AG20443 (cell line): Measurements from ENCODE around the gene SNX15.

Experiments
- DNase-seq: peaks from one replicate; pipeline ENCODE4 v3.0.0; 2012; ENCODE audit warnings: low spot score, mixed read lengths

The SNX15 gene

DNA sequence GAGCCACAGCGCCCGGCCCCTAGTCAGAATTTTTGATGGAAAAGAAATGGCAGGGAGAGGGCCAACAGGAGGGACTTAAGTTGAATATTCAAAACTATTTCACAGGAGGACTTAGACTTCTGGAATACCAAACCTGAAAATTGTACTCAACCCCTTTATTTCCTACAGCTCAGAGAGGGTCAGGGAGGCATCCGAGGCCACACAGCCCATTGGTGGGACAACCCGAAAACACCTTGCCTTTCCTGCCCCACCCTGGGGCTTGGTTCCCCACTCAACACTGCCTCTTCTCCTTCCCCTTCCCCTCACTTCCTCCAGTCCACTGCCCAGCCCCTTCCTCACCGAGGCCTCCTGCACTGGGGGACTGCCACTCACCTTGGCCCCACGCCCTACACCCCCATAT, 29.8 kb downstream of the SNX15 start:
- DNase-seq, result no peak

GRCh38 chr11:65057526-65057925, 30.3 kb downstream of the SNX15 start:
- DNase-seq, result no peak

DNA sequence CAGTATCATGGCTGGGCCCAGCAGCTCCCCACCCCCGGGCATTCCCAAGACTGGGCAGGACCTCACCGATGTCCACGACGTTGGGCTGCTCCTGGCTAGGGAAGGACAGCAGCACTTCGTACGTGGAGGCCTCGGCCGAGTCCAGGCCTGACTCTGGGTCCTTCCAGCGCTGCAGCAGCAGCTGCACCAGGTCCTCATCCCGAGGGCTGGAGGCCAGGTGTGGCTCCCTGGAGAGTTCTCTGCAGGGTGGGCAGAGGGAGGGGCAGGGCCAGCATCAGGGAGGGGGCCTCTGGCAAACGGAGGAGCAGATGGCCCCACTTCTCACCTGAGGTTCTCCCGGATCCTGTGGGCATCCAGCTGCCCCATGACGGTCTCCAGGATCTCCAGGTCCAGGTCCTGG, 30.8 kb downstream of the SNX15 start:
- no peak for DNase-seq

DNA sequence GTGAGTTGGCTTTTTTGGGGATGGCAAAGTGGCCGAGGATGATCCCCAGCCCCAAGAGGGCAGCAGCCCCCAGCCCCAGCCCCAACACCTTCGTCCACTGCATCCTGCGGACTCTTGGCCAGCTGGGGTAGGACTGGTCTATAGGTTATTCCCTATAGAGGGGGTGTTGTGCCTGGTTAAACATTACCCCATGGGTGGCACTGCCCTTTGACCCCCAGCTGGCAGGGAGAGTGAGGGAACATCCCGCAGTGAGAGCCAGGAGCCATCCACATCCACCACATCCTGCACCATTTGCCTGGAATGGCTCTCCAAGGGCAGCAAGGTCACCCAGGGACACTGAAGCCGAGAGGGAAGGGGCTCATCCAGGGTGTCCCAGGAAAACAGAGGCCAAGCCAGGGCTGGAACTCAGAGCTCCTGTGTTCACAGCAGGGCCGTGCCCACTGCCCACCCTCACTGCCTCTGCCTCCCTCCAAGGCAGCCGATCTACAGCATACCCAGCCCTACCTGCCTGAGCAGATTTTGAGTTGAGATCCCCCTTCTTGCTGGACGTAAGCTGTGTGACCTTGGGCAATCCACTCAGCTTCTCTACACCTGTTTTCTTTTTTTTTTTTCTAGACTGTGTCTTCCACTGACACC, 31.3 kb downstream of the SNX15 start, which contains the start of gene NAALADL1:
TSS of gene NAALADL1 (minus strand) at position 135 of the 636 bp plus-strand sequence. CDS start at position 103, 32 bp downstream.
- DNase-seq, result no peak

GRCh38 chr11:65059523-65059922, 32.3 kb downstream of the SNX15 start:
- DNase-seq, result no peak

GRCh38 chr11:65059959-65060824, 33.0 kb downstream of the SNX15 start:
- no peak for DNase-seq

DNA sequence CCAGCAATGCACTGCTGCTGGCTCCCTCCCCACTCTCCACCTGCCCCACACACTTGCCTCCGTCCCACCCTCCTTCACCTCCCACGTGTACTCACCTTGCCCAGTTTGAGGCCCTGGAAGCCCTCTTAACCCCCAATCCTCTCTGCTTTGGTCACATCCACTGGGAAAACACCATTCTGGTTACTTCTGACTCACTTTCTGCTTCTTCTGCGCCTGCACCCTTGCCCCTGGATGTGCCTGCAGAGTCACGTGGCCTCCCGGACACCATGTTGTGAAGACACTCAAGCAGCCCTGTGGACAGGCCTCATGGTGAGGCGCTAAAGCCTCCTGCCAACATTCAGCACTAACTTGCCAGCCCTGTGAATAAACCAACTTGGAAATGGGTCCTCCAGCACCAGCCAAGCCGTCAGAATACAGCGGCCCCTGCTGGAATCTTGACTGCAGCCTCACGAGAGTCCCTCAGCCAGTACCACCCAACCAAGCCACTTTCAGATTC, 33.7 kb downstream of the SNX15 start:
- peak; percentile 40 for DNase-seq

GRCh38 chr11:65063532-65063931, 36.3 kb downstream of the SNX15 start:
- DNase-seq, result no peak

GRCh38 chr11:65064847-65065240, 37.6 kb downstream of the SNX15 start:
- DNase-seq, result no peak

- no peak for DNase-seq
These were observed 38.6 kb downstream of the SNX15 start for GRCh38 chr11:65065851-65066250.

- no peak for DNase-seq
These were observed 39.1 kb downstream of the SNX15 start for GRCh38 chr11:65066315-65066714.

DNA sequence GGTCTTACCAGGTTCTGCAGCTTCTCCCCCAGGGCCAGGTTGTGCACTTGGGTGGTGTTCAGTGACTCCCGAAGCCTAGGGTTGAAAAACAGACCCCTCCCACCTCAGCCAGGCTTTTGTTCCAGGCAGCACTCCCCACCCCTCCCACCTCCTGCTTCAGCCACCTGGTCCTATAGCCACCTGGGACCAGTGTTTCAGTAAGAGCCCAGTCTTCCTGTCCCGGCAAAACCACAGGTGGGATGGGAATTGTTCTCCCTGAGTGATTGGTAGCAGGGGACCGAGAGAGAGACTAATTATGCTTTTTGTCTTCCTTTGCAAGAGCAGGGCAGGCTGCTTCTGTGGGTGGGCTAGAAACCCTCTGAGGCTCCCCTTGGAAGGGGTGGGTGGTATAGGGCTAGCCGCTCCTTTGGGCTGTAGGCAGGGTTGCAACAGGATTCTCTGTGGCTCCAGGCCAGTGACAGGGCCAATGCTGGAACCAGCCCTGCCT, 39.6 kb downstream of the SNX15 start:
- no peak for DNase-seq

DNA sequence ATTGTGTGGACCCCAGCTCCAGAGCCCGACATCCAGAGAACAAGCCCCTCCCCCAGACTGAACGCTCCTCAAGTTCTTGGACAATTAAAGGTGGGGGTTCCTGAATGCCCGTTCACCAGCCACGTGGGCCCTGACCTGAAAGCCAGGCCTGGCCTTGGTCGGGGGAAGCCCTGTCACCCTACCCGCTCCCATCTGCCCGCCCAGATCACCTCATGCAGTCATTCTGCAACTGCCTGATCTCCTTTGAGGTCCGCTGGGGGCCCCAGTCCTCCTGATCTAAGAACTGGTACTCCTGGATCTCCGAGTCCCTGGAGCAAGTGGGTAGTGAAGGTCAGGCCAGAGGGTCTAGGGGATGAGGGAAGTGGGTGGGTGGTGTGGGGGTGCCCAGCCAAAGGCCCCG, 40.2 kb downstream of the SNX15 start:
- no peak for DNase-seq

DNA sequence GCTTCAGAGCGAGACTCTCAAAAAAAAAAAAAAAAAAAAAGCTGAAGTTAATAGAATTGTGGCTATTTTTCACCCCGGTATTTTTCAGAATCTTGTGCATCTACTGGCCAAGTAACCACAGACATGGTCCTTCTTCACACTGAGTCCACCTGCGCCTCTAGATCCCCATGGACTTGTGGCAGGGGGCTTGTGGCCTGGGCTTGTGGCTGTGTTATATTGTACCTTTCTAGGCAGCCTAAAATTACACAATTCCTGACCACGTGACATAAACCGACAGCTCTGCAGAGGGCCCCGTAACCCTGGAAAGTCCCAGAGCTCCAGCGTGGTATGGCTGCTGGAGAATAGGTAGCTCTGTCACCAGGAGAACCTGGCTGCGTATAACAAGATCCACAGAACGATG, 42.0 kb downstream of the SNX15 start:
- DNase-seq, result no peak

DNA sequence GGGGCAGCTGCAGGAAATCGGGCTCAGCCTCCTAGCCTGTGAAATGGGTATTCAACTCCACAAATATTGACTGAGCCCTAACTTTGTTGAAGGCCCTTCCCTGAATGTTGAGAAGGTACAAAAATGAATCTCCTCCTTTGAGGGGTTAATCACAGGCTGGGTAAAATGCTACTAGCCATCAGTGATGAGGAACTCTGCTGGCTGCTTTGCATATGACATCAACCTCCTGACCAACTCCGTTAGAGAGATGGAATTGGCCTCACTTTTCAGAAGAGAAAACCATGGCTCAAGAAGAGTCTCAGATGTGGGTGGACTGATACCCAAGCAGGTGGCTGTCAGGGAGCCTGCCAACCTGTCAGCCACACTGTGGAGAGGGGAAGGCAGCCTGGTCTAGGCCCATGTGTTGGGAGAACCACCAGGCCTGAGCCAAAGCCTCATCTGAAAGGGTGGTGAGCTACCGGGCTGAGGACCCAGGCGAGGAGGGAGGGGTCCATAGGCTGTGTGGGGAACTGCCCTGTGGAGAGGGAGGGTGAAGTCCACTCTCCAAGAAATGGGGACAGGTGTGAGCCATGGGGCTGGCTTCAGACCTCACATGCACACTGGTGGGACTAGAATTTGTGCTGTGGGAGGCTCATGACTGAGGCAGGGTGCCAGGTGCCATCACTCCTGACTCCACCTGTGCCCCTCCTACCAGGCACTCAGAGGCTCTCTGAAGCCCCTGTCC, 44.8 kb downstream of the SNX15 start:
- no peak for DNase-seq

DNA sequence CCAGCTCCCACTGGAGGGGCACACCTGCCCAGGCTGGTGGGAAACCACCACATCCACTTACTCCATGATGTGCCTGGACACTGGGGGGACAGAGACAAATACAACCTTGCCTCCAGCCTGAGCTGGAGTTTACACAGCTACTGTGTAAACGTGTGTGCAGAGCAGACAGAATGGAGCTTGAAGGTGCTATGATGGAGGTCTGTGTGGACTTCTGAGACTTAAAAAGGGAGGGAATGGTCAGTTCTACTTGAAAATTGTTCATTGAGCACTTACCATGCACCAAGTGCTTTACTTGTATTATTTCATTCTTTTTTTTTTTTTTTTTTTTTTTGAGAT, 45.4 kb downstream of the SNX15 start:
- DNase-seq, result no peak

GRCh38 chr11:65077451-65077850, 50.2 kb downstream of the SNX15 start:
- DNase-seq, result no peak

GRCh38 chr11:65078151-65078550, 50.9 kb downstream of the SNX15 start:
- peak; percentile 61 for DNase-seq

DNA sequence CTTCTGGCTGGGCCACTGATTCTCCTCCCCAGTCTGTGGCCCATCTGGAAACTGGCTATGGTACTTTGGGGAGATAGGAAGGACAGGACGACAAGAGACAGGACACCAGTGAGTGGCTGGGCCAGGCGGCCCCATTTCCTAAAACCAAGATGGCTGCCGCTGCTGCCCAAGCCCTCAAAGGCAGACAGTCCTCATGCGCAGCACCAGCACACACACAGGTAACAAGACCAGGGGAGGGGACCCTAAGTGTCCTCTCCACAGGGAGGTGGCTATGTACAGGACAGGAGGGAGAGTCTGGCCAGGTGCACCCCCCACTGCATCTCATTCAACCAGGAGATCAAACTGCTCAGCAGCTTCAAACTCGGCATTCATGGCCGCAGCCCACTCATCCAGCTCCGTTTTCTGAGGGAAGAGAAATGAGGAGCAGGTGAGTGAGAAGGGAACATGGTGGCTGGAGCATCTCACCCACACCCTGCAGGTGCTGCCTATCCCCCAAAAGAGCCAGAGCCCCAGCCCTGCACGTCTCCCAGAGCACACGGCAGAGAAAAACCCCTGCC, 51.6 kb downstream of the SNX15 start:
- no peak for DNase-seq

GRCh38 chr11:65083134-65083833, 56.0 kb downstream of the SNX15 start:
- no peak for DNase-seq

- DNase-seq, result peak; percentile 100
These were observed 56.8 kb downstream of the SNX15 start, which contains the start of the genes CDCA5 and ZFPL1 for GRCh38 chr11:65083834-65084597. TSS of gene CDCA5 (minus strand) at chr11:65084040. CDS start at chr11:65083978, 62 bp downstream. TSS of gene ZFPL1 (plus strand) at chr11:65084222. CDS start at chr11:65084699, 477 bp downstream.
